BLaER1 (cell line): Measurements from ENCODE around the gene CRHR1.
A peak's percentile ranks its signal among the peaks of the same experiment; 100 is the strongest.

ENCODE experiments used
- H3K27ac ChIP-seq: shearing (Covaris generic); formaldehyde crosslinking; 2 replicates; pipeline ENCODE4 v1.8.1; 2022
- H3K27me3 ChIP-seq: shearing (Covaris generic); formaldehyde crosslinking; 2 replicates; pipeline ENCODE4 v1.8.1; 2022
- H3K36me3 ChIP-seq: shearing (Covaris generic); formaldehyde crosslinking; 2 replicates; pipeline ENCODE4 v1.8.1; 2022
- H3K4me1 ChIP-seq: shearing (Covaris generic); formaldehyde crosslinking; 2 replicates; pipeline ENCODE4 v1.8.1; 2022
- H3K4me2 ChIP-seq: shearing (Covaris generic); formaldehyde crosslinking; 2 replicates; pipeline ENCODE4 v1.8.1; 2022
- H3K4me3 ChIP-seq: shearing (Covaris generic); formaldehyde crosslinking; 2 replicates; pipeline ENCODE4 v1.8.1; 2022
- H3K9ac ChIP-seq: shearing (Covaris generic); formaldehyde crosslinking; 2 replicates; pipeline ENCODE4 v1.8.1; 2022
- H3K9me3 ChIP-seq: shearing (Covaris generic); formaldehyde crosslinking; 2 replicates; pipeline ENCODE4 v1.8.1; 2022
- H4K20me1 ChIP-seq: shearing (Covaris generic); formaldehyde crosslinking; 2 replicates; pipeline ENCODE4 v1.8.1; 2022
- Cebpa-rat ChIP-seq: shearing (Covaris generic); IDR thresholded peaks from 2 replicates; pipeline ENCODE4 v1.8.1; 2022

CRHR1 gene

GRCh38 chr17:45775148-45775547 lies 9.0 kb upstream of the CRHR1 start:
- no peaks in the 10 kb centered on the region for H4K20me1 ChIP-seq
- no peaks in the 10 kb centered on the region for H3K4me1 ChIP-seq
- H3K9me3 ChIP-seq, result peaks cover 4% of the 10 kb centered on the region; the same call in 1 of the 2 replicates
- no peaks in the 10 kb centered on the region for H3K27me3 ChIP-seq
- H3K36me3 ChIP-seq, result no peaks in the 10 kb centered on the region
- H3K4me3 ChIP-seq, result no peak overlapping the region
- no peak overlapping the region for H3K27ac ChIP-seq
- no peak overlapping the region for H3K9ac ChIP-seq
- no peak for TF ChIP-seq Cebpa-rat
- no peak overlapping the region for H3K4me2 ChIP-seq

DNA sequence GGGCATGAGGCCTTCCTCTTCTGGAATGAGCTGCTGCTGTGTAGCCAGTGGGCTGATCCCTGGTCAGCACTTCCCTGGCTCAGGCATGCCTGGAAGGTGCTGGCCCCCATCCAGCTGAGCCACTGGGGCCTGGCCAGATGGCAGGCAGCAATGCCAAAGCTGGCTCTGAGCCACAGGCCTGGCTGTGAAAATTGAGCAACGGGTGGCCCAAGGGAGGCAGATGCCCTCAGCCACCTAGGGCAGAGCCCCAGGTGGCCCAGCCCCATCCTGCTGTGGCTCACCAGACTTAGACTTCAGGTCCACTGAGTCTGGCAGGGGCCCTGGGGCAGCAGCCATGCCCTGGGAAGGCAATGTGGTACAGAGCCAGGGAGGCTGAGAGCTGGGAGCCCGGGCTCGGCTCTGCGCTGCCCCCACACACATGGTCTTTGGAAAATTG lies 8.5 kb upstream of the CRHR1 start:
- peaks cover 4% of the 10 kb centered on the region; the same call in 1 of the 2 replicates for H3K9me3 ChIP-seq
- no peak overlapping the region for H3K4me2 ChIP-seq
- H3K9ac ChIP-seq, result no peak overlapping the region

GRCh38 chr17:45776896-45777295 lies 7.2 kb upstream of the CRHR1 start:
- peaks cover 11% of the 10 kb centered on the region for H3K27me3 ChIP-seq
- H3K9ac ChIP-seq, result no peak overlapping the region
- no peak overlapping the region for H3K4me3 ChIP-seq
- no peaks in the 10 kb centered on the region for H3K4me1 ChIP-seq
- peaks cover 4% of the 10 kb centered on the region; the same call in 1 of the 2 replicates for H3K9me3 ChIP-seq
- TF ChIP-seq Cebpa-rat, result no peak
- H3K27ac ChIP-seq, result no peak overlapping the region
- no peaks in the 10 kb centered on the region for H3K36me3 ChIP-seq
- H4K20me1 ChIP-seq, result peaks cover under 1% of the 10 kb centered on the region; the same call in 1 of the 2 replicates
- no peak overlapping the region for H3K4me2 ChIP-seq

More for the DNA sequence above, 8.5 kb upstream of the CRHR1 start:
- Histone ChIP-seq H3K4me3 (no peak overlapping the region), H3K27ac (no peak overlapping the region), H3K36me3 (no peaks in the 10 kb centered on the region), H3K4me1 (no peaks in the 10 kb centered on the region), H4K20me1 (no peaks in the 10 kb centered on the region), H3K27me3 (no peaks in the 10 kb centered on the region)
- no peak for TF ChIP-seq Cebpa-rat

- Histone ChIP-seq H3K27ac (no peak overlapping the region), H3K4me1 (no peaks in the 10 kb centered on the region), H4K20me1 (peaks cover 5% of the 10 kb centered on the region; the same call in 1 of the 2 replicates), H3K27me3 (peaks cover 16% of the 10 kb centered on the region), H3K9ac (no peak overlapping the region), H3K4me3 (no peak overlapping the region), H3K36me3 (no peaks in the 10 kb centered on the region), H3K9me3 (peaks cover 4% of the 10 kb centered on the region; the same call in 1 of the 2 replicates), H3K4me2 (no peak overlapping the region)
- no peak for TF ChIP-seq Cebpa-rat
Observed at GRCh38 chr17:45777388-45777787, 6.7 kb upstream of the CRHR1 start.

DNA sequence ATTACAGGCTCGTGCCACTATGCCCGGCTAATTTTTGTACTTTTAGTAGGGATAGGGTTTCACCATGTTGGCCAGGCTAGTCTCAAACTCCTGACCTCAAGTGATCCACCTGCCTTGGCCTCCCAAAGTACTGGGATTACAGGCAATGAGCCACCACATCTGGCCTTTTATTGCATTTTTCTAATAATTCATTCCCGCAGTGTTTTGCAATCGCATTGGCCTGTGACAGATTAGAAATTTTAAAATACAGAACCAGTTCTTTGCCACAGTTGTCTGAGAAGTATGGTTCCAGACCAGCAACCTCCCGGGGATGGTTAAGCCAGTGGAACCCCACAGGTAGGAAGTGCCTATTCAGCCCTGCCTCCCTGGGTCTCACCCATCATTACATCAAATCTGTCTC lies 3.2 kb upstream of the CRHR1 start:
- Histone ChIP-seq H4K20me1 (peaks cover 40% of the 10 kb centered on the region), H3K27ac (no peak overlapping the region), H3K9me3 (no peaks in the 10 kb centered on the region), H3K27me3 (peaks cover 51% of the 10 kb centered on the region), H3K36me3 (no peaks in the 10 kb centered on the region), H3K4me3 (no peak overlapping the region), H3K4me2 (no peak overlapping the region), H3K4me1 (peaks cover 21% of the 10 kb centered on the region), H3K9ac (no peak overlapping the region)
- TF ChIP-seq Cebpa-rat, result no peak

- Histone ChIP-seq H3K4me1 (peaks cover 21% of the 10 kb centered on the region), H3K9me3 (no peaks in the 10 kb centered on the region), H4K20me1 (peaks cover 46% of the 10 kb centered on the region), H3K9ac (no peak overlapping the region), H3K36me3 (no peaks in the 10 kb centered on the region), H3K4me3 (peak overlapping the region; percentile 71), H3K27me3 (peaks cover 72% of the 10 kb centered on the region), H3K27ac (no peak overlapping the region), H3K4me2 (peak overlapping the region; percentile 100)
- no peak for TF ChIP-seq Cebpa-rat
Observed at GRCh38 chr17:45782889-45783592, 1.1 kb upstream of the CRHR1 start.

GRCh38 chr17:45783593-45784292 lies 377 bp upstream of the CRHR1 start:
- Histone ChIP-seq H3K36me3 (no peaks in the 10 kb centered on the region), H3K4me2 (peak overlapping the region; percentile 100), H3K27ac (no peak overlapping the region), H3K9me3 (no peaks in the 10 kb centered on the region), H4K20me1 (peaks cover 46% of the 10 kb centered on the region), H3K4me1 (peaks cover 24% of the 10 kb centered on the region), H3K27me3 (peaks cover 76% of the 10 kb centered on the region), H3K4me3 (peak overlapping the region; percentile 71), H3K9ac (no peak overlapping the region)
- TF ChIP-seq Cebpa-rat, result no peak

DNA sequence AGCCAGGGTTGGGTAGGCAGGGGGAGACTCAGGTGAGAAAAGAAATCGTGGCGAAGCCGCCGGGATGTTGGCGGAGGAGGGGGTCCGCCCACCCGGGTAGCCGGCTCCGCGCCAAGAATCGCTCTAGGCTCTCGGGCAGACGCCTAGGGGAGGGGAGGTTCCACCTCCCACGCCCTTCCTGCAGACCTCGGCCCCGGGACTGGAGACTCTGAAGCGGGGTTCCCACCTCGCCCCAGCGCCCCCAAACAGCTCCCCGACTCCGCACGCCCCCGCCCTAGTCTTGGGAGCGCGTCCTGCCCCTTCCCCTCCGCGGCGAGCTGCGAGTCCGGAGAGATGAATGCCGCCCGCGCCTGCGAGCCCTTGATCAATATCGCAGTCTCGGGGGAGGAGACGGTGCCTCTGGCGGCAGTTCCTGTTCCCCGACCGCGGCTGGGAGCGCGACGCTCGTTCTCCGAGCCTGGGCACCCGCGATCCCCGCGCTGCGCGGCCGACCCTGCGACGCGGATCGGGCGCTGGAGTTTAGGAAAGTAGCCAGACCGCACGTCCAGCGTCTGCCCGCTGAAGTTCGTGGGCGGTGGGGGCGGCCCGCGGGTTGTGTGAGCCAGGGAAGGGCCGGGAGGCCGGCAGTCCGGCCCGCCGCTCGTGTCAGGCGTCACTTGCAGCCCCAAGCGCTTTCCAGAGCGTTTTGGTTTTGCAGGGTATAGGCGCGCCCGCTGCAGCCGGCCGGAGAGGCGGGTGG lies 790 bp downstream of the CRHR1 start:
- Histone ChIP-seq H3K9ac (peak overlapping the region; percentile 40; the same call in 1 of the 2 replicates), H3K4me1 (peaks cover 36% of the 10 kb centered on the region), H3K9me3 (no peaks in the 10 kb centered on the region), H3K27ac (no peak overlapping the region), H3K4me3 (peak overlapping the region; percentile 71), H3K27me3 (peaks cover 76% of the 10 kb centered on the region), H3K4me2 (peak overlapping the region; percentile 100), H4K20me1 (peaks cover 46% of the 10 kb centered on the region), H3K36me3 (no peaks in the 10 kb centered on the region)
- TF ChIP-seq Cebpa-rat, result no peak

DNA sequence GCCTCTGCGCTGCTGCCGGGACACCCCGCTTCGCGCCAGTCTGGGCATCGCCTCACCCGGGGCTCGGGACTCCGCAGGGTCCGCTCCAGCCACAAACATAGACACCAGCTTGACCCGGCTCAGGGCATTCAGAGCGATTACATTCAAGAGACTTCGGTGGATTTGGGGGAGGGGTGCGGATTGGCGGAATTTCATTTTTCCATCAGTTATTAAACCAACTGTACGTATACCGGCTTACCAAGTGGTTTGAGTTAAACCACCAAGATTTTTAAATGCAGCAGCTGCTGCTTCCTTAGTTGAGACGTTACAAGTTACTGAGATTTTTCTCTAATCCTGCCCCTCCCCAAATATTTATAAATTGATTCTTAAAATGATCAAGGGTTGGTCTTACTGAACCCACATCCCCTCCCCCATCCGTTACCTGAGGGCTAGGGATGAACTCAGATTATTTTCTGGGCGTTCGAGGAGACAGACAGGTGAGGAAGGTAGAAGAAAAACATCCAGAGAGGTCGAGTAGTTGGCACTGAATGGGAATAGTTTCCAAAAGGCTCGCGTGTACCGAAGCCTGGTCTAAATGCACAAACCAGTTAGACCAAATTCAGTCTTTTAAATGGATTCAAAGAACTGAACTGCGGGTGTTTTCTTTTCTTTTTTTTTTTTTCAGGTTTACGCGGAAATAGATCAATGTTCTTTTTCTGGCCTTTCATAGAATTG lies 1.5 kb downstream of the CRHR1 start:
- Histone ChIP-seq H3K9ac (no peak overlapping the region), H3K4me1 (peaks cover 38% of the 10 kb centered on the region), H3K36me3 (no peaks in the 10 kb centered on the region), H3K9me3 (no peaks in the 10 kb centered on the region), H3K4me3 (peak overlapping the region; percentile 71), H4K20me1 (peaks cover 46% of the 10 kb centered on the region), H3K27ac (no peak overlapping the region), H3K4me2 (peak overlapping the region; percentile 100), H3K27me3 (peaks cover 76% of the 10 kb centered on the region)
- TF ChIP-seq Cebpa-rat, result no peak
